ENCODE measurements around the gene CRNKL1.

The CRNKL1 gene

GRCh38 chr20:20060234-20060998 lies 8.2 kb upstream of the CRNKL1 start:
- peak; percentile 29 for DNase-seq

DNA sequence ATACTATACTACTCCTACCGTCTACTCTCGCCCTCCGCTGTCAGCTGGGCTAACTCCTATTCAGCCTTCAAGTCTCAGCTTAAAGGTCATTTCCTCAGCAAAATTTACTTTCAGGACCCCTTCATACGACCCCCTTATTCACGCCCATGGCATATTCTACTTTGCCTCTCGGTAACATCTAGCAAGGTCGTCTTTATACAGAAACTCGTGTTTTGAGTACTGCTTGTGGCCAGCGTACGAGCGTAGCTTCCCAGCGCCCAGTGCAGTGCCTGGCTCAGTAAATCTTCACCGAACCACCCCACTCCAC lies 546 bp downstream of the CRNKL1 start:
- no peak for DNase-seq

DNA sequence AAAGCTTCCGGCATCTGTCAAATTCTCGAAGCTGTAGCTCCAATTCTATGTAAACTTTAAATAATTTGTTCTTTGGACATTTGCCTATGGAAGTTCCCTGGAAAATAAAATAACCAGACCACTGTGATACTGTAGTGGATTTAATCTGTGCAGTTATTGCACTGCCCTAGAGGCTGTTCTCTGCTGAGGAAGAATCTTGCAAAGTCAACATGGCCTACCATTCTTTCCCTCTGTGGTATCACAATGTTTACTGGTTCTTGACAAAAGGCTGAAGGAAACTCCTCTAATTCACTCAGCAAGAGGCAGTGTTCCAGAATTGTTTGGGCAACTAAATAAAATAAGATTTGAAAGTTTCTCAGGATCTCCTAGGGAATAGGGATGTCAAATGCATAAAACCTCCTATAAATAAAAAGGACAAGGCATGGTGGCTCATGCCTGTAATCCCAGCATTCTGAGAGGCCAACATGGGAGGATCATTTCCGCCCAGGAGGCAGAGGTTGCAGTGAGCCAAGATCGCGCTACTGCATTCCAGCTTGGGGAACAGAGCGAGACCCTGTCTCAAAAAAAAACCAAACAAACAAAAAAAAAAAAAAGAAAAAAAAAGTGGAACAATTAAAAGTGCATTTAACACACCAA lies 12.4 kb downstream of the CRNKL1 start:
- no peak for DNase-seq

DNA sequence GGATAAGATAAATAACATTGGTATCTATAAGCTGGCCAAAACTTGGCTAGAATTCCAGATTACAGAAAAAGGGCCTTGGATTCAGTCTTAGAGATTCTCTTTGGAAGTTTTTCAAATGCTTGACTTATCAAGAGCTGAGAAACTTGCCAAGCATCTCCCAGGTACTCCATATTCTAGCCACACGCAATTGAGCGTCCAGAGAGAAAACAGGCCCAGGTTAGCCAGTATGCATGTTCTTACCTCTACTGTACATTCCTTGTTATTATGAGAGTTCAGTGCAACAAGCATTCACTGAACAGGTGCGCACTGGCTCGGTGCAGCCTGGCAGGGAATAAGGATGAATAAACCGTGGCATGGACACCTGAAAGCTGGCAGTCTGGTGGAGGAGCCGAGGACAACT lies 13.7 kb downstream of the CRNKL1 start:
- no peak for DNase-seq

DNA sequence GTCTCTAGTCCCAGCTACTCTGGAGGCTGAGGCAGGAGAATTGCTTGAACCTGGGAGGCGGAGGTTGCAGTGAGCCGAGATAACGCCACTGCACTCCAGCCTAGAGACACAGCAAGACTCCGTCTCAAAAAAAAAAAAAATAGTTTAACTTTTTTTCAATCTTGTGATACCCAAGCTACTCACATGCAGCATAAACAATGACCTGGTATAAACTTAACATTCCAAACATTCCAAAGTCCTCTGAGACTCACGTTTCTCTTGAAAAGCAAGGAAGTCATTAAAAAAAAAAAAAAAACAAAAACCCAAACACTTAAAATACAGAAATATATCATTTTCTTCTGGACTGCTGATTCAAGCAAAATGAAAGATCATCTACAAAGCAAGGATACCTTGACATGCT lies 14.3 kb downstream of the CRNKL1 start:
- no peak for DNase-seq

DNA sequence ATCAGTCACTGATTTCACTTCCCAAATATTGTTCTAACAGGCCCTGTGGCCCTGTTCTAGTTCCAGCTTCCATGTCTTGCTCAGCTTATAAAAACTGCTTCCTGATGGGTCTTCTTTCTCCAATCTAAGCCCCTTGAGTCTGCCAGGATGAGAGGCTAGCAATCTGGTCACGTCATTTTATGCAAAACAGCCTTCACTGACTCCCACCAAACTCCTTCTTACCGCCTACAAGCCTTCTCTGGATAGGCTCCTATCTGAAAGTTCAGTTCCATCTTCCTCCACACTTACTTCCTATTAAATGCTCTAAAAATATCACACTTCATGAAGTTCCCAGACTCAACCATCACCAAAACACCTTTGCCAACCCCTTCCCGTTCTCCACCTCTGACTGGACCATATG lies 15.5 kb downstream of the CRNKL1 start:
- no peak for DNase-seq

DNA sequence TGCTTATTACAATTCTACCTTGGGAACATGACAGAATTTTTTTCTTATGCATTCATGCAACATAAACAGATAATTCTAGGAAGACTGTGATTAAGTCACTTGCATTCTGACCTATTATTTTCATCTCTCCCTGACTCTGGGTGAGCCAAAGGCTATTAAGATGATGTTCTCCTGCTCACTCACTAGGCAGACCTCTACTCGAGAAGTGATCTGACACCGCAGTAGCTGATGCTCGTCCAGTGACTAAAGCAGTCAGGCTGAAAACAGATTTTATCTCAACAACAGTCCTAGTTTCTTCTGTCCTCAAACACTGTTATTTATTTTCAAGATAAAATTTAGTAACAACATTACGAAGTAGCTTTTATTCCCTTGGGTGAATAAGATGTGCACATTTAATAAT lies 17.8 kb downstream of the CRNKL1 start:
- no peak for DNase-seq

DNA sequence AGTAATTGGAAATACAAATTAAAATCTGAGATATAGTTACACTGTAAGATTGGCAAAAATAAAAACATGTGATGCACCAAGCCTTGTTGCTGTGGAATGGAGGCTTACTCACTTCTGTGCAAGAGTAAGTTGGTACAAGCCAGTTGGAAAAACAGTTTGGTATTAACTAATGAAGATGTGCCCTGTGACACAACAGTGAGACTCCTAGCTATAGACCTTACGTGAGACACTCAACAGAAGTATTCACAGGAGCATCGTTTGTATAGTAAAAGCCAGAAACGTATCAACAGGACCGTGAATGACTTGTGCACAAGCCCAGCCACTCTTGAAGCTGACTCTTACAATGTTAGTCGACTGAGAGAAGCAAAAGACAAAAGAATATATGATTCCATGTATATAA lies 20.5 kb downstream of the CRNKL1 start:
- DNase-seq, result no peak

DNA sequence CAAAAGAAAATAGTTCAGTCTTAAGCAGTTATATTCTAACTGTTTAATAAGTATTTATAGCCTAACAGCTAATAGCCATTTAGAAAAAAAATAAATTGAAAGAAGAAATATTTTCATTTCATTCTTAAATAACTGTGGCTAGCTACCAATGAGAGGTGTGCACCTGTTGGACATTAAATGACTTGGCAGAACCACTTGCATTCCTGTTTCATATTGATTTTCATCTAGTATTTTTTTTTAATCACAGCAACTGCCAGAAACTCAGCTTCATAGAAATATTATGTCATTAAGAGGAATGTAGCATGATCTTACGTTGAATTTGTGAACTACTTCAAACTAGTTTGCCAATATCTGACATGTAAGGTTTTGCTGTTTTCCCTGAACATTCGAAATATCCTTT lies 25.0 kb downstream of the CRNKL1 start:
- no peak for DNase-seq

DNA sequence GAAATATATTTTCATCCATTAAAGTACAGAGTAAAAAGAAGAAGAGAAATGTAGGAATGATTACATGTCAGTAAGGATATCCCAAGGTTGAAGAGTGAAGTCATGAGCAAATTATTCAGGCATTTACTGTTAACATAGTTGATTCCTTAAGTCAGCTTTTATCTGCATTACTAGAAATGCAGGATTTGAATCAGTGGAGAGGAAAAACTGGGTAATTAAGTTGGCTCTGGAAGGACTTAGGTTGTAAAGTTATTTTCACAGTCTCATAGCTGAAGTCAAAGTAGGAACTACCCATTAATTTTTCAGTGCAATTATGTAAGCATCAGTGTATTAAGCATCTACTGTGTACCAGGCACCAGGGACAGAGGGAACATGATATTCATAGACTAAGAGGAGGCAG lies 27.3 kb downstream of the CRNKL1 start:
- DNase-seq, result no peak

GRCh38 chr20:20023395-20023794 lies 28.9 kb downstream of the CRNKL1 start:
- no peak for DNase-seq

DNA sequence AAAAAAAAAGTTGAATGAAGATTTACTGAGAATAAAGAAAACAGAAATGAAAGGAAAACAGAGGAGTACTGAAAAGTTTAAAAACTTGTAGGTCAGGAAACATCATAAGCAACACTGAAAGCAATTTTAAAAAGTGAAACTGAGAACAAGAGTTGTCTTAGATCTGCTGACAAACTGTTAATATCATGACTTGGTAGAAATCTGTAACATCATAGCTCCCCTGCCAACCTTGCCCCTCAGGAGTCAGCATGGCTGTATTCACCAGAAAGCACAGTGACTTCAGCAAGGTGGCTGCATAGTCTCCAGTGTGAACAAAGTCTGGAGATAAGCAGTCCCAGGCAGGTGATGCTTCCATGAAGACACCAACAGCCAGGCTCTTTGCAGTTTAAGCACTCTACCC lies 29.8 kb downstream of the CRNKL1 start:
- DNase-seq, result no peak

- DNase-seq, result no peak
These were observed 30.4 kb downstream of the CRNKL1 start for GRCh38 chr20:20021835-20022234.

- no peak for DNase-seq
These were observed 31.4 kb downstream of the CRNKL1 start for GRCh38 chr20:20020908-20021307.

DNA sequence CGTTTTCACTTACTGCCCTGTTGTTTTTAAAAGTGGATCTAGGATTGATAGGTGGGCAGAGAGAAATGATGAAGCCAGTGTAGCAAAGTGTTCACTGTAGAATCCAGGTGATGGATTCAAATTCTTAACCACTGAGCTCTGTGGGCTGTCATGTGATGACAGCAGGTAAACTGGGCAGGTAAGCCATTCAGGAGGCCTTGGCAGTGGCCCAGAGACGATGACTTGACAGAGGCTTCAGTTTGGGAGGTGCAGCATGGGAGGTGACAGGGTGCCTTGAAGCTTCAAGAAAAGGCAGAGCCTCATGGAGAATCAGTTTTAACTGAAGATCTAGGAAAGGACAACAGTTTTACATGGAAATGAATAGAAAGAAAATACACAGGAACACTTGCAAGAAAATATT lies 33.1 kb downstream of the CRNKL1 start:
- DNase-seq, result peak; percentile 43

- DNase-seq, result no peak
These were observed 33.9 kb downstream of the CRNKL1 start for GRCh38 chr20:20018366-20018765.

GRCh38 chr20:20017844-20018185 lies 34.5 kb downstream of the CRNKL1 start:
- no peak for DNase-seq

DNA sequence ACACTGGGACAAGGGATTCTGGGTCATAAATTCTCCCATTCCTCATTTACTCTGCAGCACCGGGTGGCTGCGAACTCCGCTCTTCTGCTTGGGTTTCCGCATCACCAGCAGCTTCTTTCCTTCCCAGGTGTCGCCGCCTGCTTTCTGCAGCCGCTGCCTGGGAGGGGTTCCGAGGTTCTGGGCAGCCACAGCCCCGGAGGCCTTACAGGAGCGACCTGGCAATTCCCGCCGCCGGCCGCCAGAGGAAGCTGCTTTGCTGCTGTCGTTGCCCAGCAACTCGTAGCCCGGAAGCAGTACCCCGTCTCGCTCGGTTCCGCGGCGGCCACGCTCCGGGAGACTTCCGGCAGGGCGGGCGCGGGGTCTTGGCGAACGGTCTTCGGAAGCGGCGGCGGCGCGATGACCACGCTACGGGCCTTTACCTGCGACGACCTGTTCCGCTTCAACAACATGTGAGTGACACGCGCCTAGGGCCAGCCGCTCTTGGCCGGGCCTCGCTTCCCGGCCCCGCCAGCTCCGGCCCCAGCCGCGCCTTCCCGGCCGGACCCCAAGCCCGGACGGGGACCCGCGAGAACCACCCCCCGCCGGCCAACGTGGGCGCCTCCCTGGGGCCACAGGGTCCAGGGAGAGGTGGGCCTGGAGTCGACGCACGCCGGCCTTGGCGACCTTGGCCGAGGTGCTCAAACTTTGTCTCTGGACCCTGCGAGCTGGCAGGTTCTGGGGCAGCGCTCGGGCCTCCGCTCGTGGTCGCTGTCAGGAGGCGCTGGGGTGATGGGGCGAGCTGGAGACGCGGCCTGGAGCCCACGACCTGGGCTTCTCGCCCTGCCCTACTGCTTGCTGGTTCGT lies 35.0 kb downstream of the CRNKL1 start, which contains the start of gene NAA20:
Gene NAA20, plus strand, starts transcription at position 362 of the 843 bp plus-strand sequence. Its CDS starts 35 bp downstream, at position 397.
- peak; percentile 94 for DNase-seq

GRCh38 chr20:20014659-20015058 lies 37.6 kb downstream of the CRNKL1 start:
- DNase-seq, result peak; percentile 19

- DNase-seq, result peak; percentile 16
These were observed 39.7 kb downstream of the CRNKL1 start for GRCh38 chr20:20012541-20012940.

DNA sequence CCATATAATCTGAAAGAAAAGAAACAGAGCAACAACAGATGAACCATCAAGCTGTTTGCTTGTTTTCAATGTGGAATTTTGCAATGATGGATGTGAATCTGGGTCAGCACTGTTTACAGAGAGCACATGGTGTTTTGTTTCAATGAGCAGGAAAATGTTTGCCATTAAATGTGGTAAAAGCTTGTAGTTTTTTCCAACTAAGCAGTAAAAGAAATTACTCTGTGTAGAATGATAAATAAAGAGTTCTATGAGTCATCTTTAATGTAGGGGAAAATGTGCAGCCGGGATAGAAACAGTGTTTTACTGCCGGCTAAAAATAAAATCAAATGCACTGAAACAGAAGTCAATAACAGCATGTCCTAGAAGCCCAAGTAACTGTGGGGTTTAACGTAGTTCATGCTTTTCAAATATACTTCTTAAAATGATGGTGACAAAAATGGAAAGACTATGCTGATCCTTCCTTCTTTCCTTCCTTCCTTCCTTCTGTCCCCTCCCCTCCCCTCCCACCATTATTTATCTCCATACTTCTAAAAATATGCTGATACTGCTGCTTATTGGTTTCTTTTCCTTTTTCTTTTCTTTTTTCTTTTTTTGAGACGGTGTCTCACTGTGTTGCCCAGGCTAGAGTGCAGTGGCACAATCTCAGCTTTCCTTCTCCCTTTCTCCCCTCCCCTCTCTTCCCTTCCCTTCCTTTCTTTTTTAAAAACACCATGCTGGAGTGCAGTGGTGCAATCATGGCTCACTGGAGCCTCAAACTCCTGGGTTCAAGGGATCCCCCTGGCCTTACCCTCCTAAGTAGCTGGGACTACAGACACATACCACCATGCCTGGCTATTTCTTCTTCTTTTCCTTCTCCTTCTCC lies 41.4 kb downstream of the CRNKL1 start:
- peak; percentile 25 for DNase-seq

GRCh38 chr20:20009784-20010253 lies 42.4 kb downstream of the CRNKL1 start:
- DNase-seq, result peak; percentile 32

- no peak for DNase-seq
These were observed 46.9 kb downstream of the CRNKL1 start for GRCh38 chr20:20005342-20005741.
